HAP-1 (cell line): ENCODE results near the gene VGLL4.
"Not testable (repeated sequence)": the region's sequence is repeated elsewhere in the genome, so short reads cannot be mapped to it uniquely, and the experiment has no call there.

Experiments
- DNase-seq, 2 experiments: peaks; one replicate each; pipeline ENCODE4 v3.0.0-alpha.2; 2016 to 2020; ENCODE audit warnings: low spot score in 2 of 2
- H3K27me3 ChIP-seq: fragments of 250-450 bp; sonication (Bioruptor Pico); 2 replicates; pipeline ENCODE4 v1.5.1; 2020; ENCODE audit warnings: low read depth, mild to moderate bottlenecking, moderate library complexity
- H3K36me3 ChIP-seq: fragments of 250-450 bp; sonication (Bioruptor Pico); replicated peaks from 2 replicates; pipeline ENCODE4 v1.5.1; 2020; ENCODE audit warnings: mild to moderate bottlenecking
- H3K4me1 ChIP-seq: fragments of 250-450 bp; sonication (Bioruptor Pico); 2 replicates; pipeline ENCODE4 v1.5.1; 2020; ENCODE audit warnings: mild to moderate bottlenecking
- H3K4me3 ChIP-seq: fragments of 250-450 bp; sonication (Bioruptor Pico); 2 replicates; pipeline ENCODE4 v1.5.1; 2020; ENCODE audit warnings: mild to moderate bottlenecking, moderate library complexity
- H3K9me3 ChIP-seq: fragments of 250-450 bp; sonication (Bioruptor Pico); 2 replicates; pipeline ENCODE4 v1.5.1; 2020; ENCODE audit warnings: mild to moderate bottlenecking, moderate library complexity
- in situ Hi-C: fragments of 300-500 bp; cut with MboI; formaldehyde crosslinking; loops from 3 replicates; pipeline ENCODE4 v1.14.3; 2020; ENCODE audit warnings: low sequenced_read_pairs, inconsistent platforms, mixed read lengths

VGLL4 gene, protein sequence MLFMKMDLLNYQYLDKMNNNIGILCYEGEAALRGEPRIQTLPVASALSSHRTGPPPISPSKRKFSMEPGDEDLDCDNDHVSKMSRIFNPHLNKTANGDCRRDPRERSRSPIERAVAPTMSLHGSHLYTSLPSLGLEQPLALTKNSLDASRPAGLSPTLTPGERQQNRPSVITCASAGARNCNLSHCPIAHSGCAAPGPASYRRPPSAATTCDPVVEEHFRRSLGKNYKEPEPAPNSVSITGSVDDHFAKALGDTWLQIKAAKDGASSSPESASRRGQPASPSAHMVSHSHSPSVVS

GRCh38 chr3:11643605-11644087, at the start of gene VGLL4:
Gene VGLL4, minus strand, starts transcription at chr3:11643915. Its CDS starts 397 bp downstream, at chr3:11643518.
- in situ Hi-C loops = no loop called here
- Histone ChIP-seq H3K9me3 (no peaks in the 10 kb centered on the region), H3K36me3 (no peaks in the 10 kb centered on the region), H3K4me3 (peak within 1 kb of the TSS; percentile 63), H3K27me3 (no peaks in the 10 kb centered on the region), H3K4me1 (peaks cover 11% of the 10 kb centered on the region)
- peak; percentile 89 to 91 for DNase-seq

GRCh38 chr3:11692532-11692813, 48.8 kb upstream of the VGLL4 start:
- H3K27me3 ChIP-seq = no peaks in the 10 kb centered on the region
- in situ Hi-C loops = no loop called here
- DNase-seq = peak in 1 of 2 experiments; percentile 29
- H3K9me3 ChIP-seq = no peaks in the 10 kb centered on the region
- H3K4me1 ChIP-seq = peaks cover 37% of the 10 kb centered on the region
- H3K36me3 ChIP-seq = 0 out of 2 replicates have a peak, but pooled peaks cover under 1% of the 10 kb centered on the region
- no peak overlapping the region for H3K4me3 ChIP-seq

GRCh38 chr3:11691767-11692531, 48.2 kb upstream of the VGLL4 start:
- in situ Hi-C loops = no loop called here
- Histone ChIP-seq H3K27me3 (no peaks in the 10 kb centered on the region), H3K4me3 (no peak overlapping the region), H3K4me1 (peaks cover 37% of the 10 kb centered on the region), H3K9me3 (no peaks in the 10 kb centered on the region), H3K36me3 (no peaks in the 10 kb centered on the region)
- peak; percentile 42 to 78 for DNase-seq

GRCh38 chr3:11690863-11691766, 47.4 kb upstream of the VGLL4 start:
- H3K4me1 ChIP-seq = peaks cover 37% of the 10 kb centered on the region

GRCh38 chr3:11689749-11690148, 46.0 kb upstream of the VGLL4 start:
- no peak overlapping the region for H3K4me3 ChIP-seq
- H3K4me1 ChIP-seq = peaks cover 37% of the 10 kb centered on the region
- DNase-seq = peak in 1 of 2 experiments; percentile 20
- no peaks in the 10 kb centered on the region for H3K9me3 ChIP-seq
- in situ Hi-C loops = no loop called here
- H3K27me3 ChIP-seq = no peaks in the 10 kb centered on the region
- H3K36me3 ChIP-seq = no peaks in the 10 kb centered on the region

More at GRCh38 chr3:11690863-11691766, 47.4 kb upstream of the VGLL4 start:
- Histone ChIP-seq H3K4me3 (no peak overlapping the region), H3K9me3 (no peaks in the 10 kb centered on the region), H3K36me3 (no peaks in the 10 kb centered on the region), H3K27me3 (no peaks in the 10 kb centered on the region)
- DNase-seq = peak in 1 of 2 experiments; percentile 52
- in situ Hi-C loops = no loop called here

DNA sequence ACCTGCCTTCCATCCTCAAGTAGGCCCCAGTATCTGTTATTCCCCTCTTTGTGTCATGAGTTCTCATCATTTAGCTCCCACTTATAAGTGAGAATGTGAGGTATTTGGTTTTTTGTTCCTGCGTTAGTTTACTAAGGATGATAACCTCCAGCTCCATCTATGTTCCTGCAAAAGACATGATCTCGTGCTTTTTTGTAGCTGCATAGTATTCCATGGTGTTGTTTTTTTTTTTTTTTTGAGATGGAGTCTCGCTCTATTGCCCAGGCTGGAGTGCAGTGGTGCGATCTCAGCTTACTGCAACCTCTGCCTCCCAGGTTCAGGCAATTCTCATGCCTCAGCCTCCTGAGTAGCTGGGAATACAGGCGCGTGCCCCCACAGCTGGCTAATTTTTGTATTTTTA, 41.3 kb upstream of the VGLL4 start:
- H3K27me3 ChIP-seq, H3K36me3 ChIP-seq, H3K9me3 ChIP-seq, H3K4me3 ChIP-seq, in situ Hi-C loops, DNase-seq, H3K4me1 ChIP-seq: not testable (repeated sequence)

DNA sequence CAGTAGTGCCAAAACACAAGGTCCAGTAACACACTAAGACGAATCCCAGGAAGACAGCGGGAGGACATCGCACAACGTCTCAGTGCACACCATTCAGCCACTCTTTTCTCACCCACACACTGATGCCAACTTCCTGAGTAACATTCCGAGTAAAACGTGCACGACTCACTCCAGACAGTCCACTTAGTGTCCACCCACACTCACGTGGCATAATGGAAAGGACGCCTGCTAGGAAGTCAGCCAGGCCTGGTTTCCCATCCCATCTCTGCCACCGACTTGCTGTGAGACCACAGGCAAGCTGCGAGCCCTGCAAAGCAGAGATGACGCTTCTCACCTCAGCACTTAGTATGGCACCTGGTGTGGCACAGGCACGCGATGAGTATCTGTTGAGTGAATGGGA, 36.8 kb upstream of the VGLL4 start:
- Histone ChIP-seq H3K27me3 (no peaks in the 10 kb centered on the region), H3K9me3 (no peaks in the 10 kb centered on the region), H3K36me3 (no peaks in the 10 kb centered on the region; the same call in 1 of the 2 replicates), H3K4me1 (no peaks in the 10 kb centered on the region), H3K4me3 (no peak overlapping the region)
- DNase-seq = no peak
- in situ Hi-C loops = no loop called here

DNA sequence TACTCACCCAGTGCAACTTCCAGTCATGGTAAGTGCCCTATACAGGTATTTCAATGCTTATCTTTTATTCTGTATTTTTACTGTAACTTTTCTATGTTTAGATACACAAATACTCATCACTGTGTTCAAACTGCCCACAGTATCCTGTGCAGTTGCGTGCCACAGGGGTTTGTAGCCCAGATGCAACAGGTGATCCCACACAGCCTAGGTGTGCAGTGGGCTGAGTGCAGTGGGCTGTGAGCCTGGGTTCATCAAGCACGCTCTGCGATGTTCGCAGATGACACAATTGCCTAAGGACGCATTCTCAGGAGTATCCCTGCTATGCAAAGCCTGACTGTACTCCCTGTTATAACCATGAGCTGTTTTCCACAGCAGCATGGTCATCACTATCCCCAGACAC, 36.2 kb upstream of the VGLL4 start:
- no peaks in the 10 kb centered on the region for H3K4me1 ChIP-seq
- no peaks in the 10 kb centered on the region for H3K27me3 ChIP-seq
- H3K9me3 ChIP-seq = no peaks in the 10 kb centered on the region
- no peak overlapping the region for H3K4me3 ChIP-seq
- DNase-seq = no peak
- in situ Hi-C loops = no loop called here
- no peaks in the 10 kb centered on the region; the same call in 1 of the 2 replicates for H3K36me3 ChIP-seq

GRCh38 chr3:11672363-11672762, 28.6 kb upstream of the VGLL4 start:
- in situ Hi-C loops = loop anchor here (25.0 kb wide), 1 partner anchor 735 kb away; no protein-coding TSS in a partner anchor
- H3K4me1 ChIP-seq = no peaks in the 10 kb centered on the region

DNA sequence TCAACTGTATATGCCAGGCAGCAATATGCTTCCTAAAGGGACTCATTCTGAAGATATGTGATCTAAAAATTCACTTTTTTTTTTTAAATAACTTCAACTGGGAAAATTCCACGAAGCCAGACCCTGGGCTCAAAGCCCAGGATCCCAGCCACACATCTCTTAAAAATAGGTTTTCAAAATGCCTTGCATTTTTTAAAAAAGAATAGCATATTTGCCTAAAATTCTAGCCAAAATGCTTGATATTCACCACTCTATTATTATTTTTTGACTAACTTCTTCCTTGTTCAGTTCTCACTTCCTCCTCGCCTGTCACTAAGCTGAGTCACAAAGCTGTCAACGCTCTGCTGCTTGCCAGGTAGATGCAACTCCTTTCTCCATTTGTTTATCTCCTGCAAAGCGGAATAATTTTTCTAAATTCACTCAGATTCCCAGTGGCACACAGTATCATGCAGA, 28.0 kb upstream of the VGLL4 start:
- Histone ChIP-seq H3K4me1 (no peaks in the 10 kb centered on the region), H3K4me3 (no peak overlapping the region), H3K9me3 (no peaks in the 10 kb centered on the region), H3K27me3 (no peaks in the 10 kb centered on the region), H3K36me3 (no peaks in the 10 kb centered on the region)
- in situ Hi-C loops = loop anchor here (25.0 kb wide), 1 partner anchor 734 kb away; no protein-coding TSS in a partner anchor
- DNase-seq = no peak

More at GRCh38 chr3:11672363-11672762, 28.6 kb upstream of the VGLL4 start:
- Histone ChIP-seq H3K27me3 (no peaks in the 10 kb centered on the region), H3K36me3 (no peaks in the 10 kb centered on the region), H3K9me3 (no peaks in the 10 kb centered on the region), H3K4me3 (no peak overlapping the region)
- DNase-seq = no peak

GRCh38 chr3:11668243-11669235, 24.8 kb upstream of the VGLL4 start:
- Histone ChIP-seq H3K4me3 (no peak overlapping the region), H3K27me3 (no peaks in the 10 kb centered on the region), H3K4me1 (no peaks in the 10 kb centered on the region), H3K36me3 (no peaks in the 10 kb centered on the region), H3K9me3 (no peaks in the 10 kb centered on the region)
- DNase-seq = no peak
- in situ Hi-C loops = loop anchor here (25.0 kb wide), 1 partner anchor 731 kb away; no protein-coding TSS in a partner anchor

DNA sequence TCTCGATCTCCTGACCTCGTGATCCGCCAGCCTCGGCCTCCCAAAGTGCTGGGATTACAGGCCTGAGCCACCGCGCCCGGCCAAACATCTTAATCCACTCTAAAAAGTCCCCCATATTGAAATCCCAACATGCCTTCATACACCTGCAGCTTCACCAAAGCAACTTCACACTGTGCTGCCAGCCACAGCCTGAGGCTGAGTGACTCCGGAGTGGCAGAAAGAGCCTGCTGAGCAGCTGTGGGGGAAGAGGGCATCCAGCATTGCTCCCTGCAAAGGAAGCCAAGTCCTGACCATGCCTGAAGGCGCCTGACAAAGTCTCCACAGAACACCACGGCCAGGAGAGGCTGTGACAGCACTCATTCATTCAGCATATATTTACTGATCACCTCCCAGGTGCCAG, 21.6 kb upstream of the VGLL4 start:
- H3K4me1 ChIP-seq = no peaks in the 10 kb centered on the region
- in situ Hi-C loops = loop anchor here (25.0 kb wide), 1 partner anchor 728 kb away; no protein-coding TSS in a partner anchor
- H3K4me3 ChIP-seq = no peak overlapping the region
- no peaks in the 10 kb centered on the region for H3K36me3 ChIP-seq
- no peaks in the 10 kb centered on the region for H3K9me3 ChIP-seq
- no peak for DNase-seq
- H3K27me3 ChIP-seq = no peaks in the 10 kb centered on the region
